Measurements from ENCODE around the gene CACNG5. TPM values are rescaled to one million over a fixed set of nuclear protein-coding genes. Genes with fewer than 3 reads are reported as not detected.

The CACNG5 gene
- total RNA-seq, 4 donors from 2014 or later = not detected

- no peak for DNase-seq (ENCODE audit: low spot score)
- no peak for ATAC-seq (ENCODE audit: low FRiP score)
- no peak for TF ChIP-seq CTCF (IDR thresholded peaks at IDR 0.05)
Observed at GRCh38 chr17:66858226-66859083, 23.5 kb downstream of the CACNG5 start.

GRCh38 chr17:66859353-66859752 lies 24.4 kb downstream of the CACNG5 start:
- ATAC-seq (ENCODE audit: low FRiP score) (no peak), DNase-seq (ENCODE audit: low spot score) (no peak)
- TF ChIP-seq CTCF (IDR thresholded peaks at IDR 0.05) = no peak

GRCh38 chr17:66860204-66860603 lies 25.3 kb downstream of the CACNG5 start:
- DNase-seq (ENCODE audit: low spot score) (no peak), ATAC-seq (ENCODE audit: low FRiP score) (no peak)

GRCh38 chr17:66863820-66864219 lies 28.9 kb downstream of the CACNG5 start:
- no peak for DNase-seq (ENCODE audit: low spot score)
- ATAC-seq (ENCODE audit: low FRiP score) = no peak
- TF ChIP-seq CTCF (IDR thresholded peaks at IDR 0.05) = no peak

More at GRCh38 chr17:66860204-66860603, 25.3 kb downstream of the CACNG5 start:
- no peak for TF ChIP-seq CTCF (IDR thresholded peaks at IDR 0.05)

GRCh38 chr17:66865151-66865550 lies 30.2 kb downstream of the CACNG5 start:
- no peak for TF ChIP-seq CTCF (IDR thresholded peaks at IDR 0.05)

GRCh38 chr17:66873962-66874361 lies 39.0 kb downstream of the CACNG5 start:
- no peak for ATAC-seq (ENCODE audit: low FRiP score)
- DNase-seq (ENCODE audit: low spot score) = no peak
- no peak for TF ChIP-seq CTCF (IDR thresholded peaks at IDR 0.05)

More at GRCh38 chr17:66865151-66865550, 30.2 kb downstream of the CACNG5 start:
- ATAC-seq (ENCODE audit: low FRiP score) (no peak), DNase-seq (ENCODE audit: low spot score) (no peak)

- TF ChIP-seq CTCF (IDR thresholded peaks at IDR 0.05) = no peak
- ATAC-seq (ENCODE audit: low FRiP score) (no peak), DNase-seq (ENCODE audit: low spot score) (no peak)
Observed at GRCh38 chr17:66884931-66885330, 50.0 kb downstream of the CACNG5 start.

Data from omental fat pad (tissue), 4 donors.